ENCODE data around the gene MSI2. TPM values are rescaled to one million over a fixed set of nuclear protein-coding genes. Genes with fewer than 3 reads are reported as not detected.

Gene MSI2
- total RNA-seq, 2 experiments from 2014 or later, result 87.6 to 96.0 TPM

GRCh38 chr17:57319806-57320205 is 63.5 kb downstream of the MSI2 start:
- no peaks in the 10 kb centered on the region for H3K4me1 Mint-ChIP-seq
- no peaks in the 10 kb centered on the region for H3K9me3 Mint-ChIP-seq
- H3K36me3 Mint-ChIP-seq (ENCODE audit: low read depth), result peaks cover 4% of the 10 kb centered on the region
- CTCF ChIA-PET, result no interaction called here
- H3K4me3 Mint-ChIP-seq, result no peak overlapping the region
- H3K27me3 Mint-ChIP-seq, result no peaks in the 10 kb centered on the region
- no peak for DNase-seq
- POLR2A ChIA-PET, result no interaction called here
- H3K27ac Mint-ChIP-seq, result no peak overlapping the region

- POLR2A ChIA-PET, result no interaction called here
- H3K4me1 Mint-ChIP-seq, result peaks cover 6% of the 10 kb centered on the region
- no peak overlapping the region for H3K4me3 Mint-ChIP-seq
- no peak for DNase-seq
- CTCF ChIA-PET, result interaction anchor here (0.9 kb wide), 1 partner anchor 13 kb away, joined by 3 read pairs; no protein-coding TSS in a partner anchor
- H3K36me3 Mint-ChIP-seq (ENCODE audit: low read depth), result peaks cover 13% of the 10 kb centered on the region
- H3K9me3 Mint-ChIP-seq, result no peaks in the 10 kb centered on the region
- no peaks in the 10 kb centered on the region for H3K27me3 Mint-ChIP-seq
- H3K27ac Mint-ChIP-seq, result no peak overlapping the region
Observed at GRCh38 chr17:57323391-57323790, 67.1 kb downstream of the MSI2 start.

- ChIA-PET POLR2A (no interaction called here), CTCF (interaction anchor here (0.7 to 0.9 kb wide), 2 partner anchors 11 to 14 kb away, joined by 3 read pairs; no protein-coding TSS in a partner anchor)
- H3K27ac Mint-ChIP-seq, result no peak overlapping the region
- H3K36me3 Mint-ChIP-seq (ENCODE audit: low read depth), result peaks cover 12% of the 10 kb centered on the region
- H3K4me1 Mint-ChIP-seq, result peaks cover 11% of the 10 kb centered on the region
- no peak for DNase-seq
- H3K27me3 Mint-ChIP-seq, result no peaks in the 10 kb centered on the region
- H3K9me3 Mint-ChIP-seq, result no peaks in the 10 kb centered on the region
- no peak overlapping the region for H3K4me3 Mint-ChIP-seq
Observed at GRCh38 chr17:57324060-57324459, 67.7 kb downstream of the MSI2 start.

- CTCF ChIA-PET, result interaction anchor here (0.7 kb wide), 1 partner anchor 10 kb away, joined by 3 read pairs; no protein-coding TSS in a partner anchor
- DNase-seq, result no peak
- Mint-ChIP-seq H3K36me3 (ENCODE audit: low read depth) (peaks cover 12% of the 10 kb centered on the region), H3K27ac (no peak overlapping the region), H3K9me3 (no peaks in the 10 kb centered on the region), H3K27me3 (no peaks in the 10 kb centered on the region), H3K4me3 (no peak overlapping the region), H3K4me1 (peaks cover 11% of the 10 kb centered on the region)
- POLR2A ChIA-PET, result no interaction called here
Observed at GRCh38 chr17:57324631-57325030, 68.3 kb downstream of the MSI2 start.

GRCh38 chr17:57326336-57326735 is 70.0 kb downstream of the MSI2 start:
- H3K27me3 Mint-ChIP-seq, result no peaks in the 10 kb centered on the region
- CTCF ChIA-PET, result no interaction called here

GRCh38 chr17:57326764-57327163 is 70.4 kb downstream of the MSI2 start:
- Mint-ChIP-seq H3K27ac (no peak overlapping the region), H3K4me1 (peaks cover 11% of the 10 kb centered on the region), H3K4me3 (no peak overlapping the region), H3K27me3 (no peaks in the 10 kb centered on the region), H3K36me3 (ENCODE audit: low read depth) (peaks cover 15% of the 10 kb centered on the region), H3K9me3 (no peaks in the 10 kb centered on the region)
- POLR2A ChIA-PET, result interaction anchor here (0.8 kb wide), 1 partner anchor 144 kb away, joined by 3 read pairs; no protein-coding TSS in a partner anchor
- CTCF ChIA-PET, result no interaction called here
- DNase-seq, result no peak

More at GRCh38 chr17:57326336-57326735, 70.0 kb downstream of the MSI2 start:
- no peaks in the 10 kb centered on the region for H3K9me3 Mint-ChIP-seq
- POLR2A ChIA-PET, result interaction anchor here (0.8 kb wide), 1 partner anchor 145 kb away, joined by 3 read pairs; no protein-coding TSS in a partner anchor
- H3K27ac Mint-ChIP-seq, result no peak overlapping the region
- H3K36me3 Mint-ChIP-seq (ENCODE audit: low read depth), result peaks cover 15% of the 10 kb centered on the region
- peaks cover 11% of the 10 kb centered on the region for H3K4me1 Mint-ChIP-seq
- H3K4me3 Mint-ChIP-seq, result no peak overlapping the region
- DNase-seq, result no peak

GRCh38 chr17:57327176-57327970 is 71.0 kb downstream of the MSI2 start:
- Mint-ChIP-seq H3K4me3 (no peak overlapping the region), H3K27ac (no peak overlapping the region), H3K9me3 (no peaks in the 10 kb centered on the region), H3K36me3 (ENCODE audit: low read depth) (peaks cover 17% of the 10 kb centered on the region), H3K4me1 (peaks cover 11% of the 10 kb centered on the region), H3K27me3 (no peaks in the 10 kb centered on the region)
- ChIA-PET CTCF (no interaction called here), POLR2A (interaction anchor here (0.8 kb wide), 1 partner anchor 144 kb away, joined by 3 read pairs; no protein-coding TSS in a partner anchor)
- DNase-seq, result no peak

GRCh38 chr17:57328109-57328882 is 72.0 kb downstream of the MSI2 start:
- H3K4me1 Mint-ChIP-seq, result peaks cover 11% of the 10 kb centered on the region
- DNase-seq, result no peak
- H3K27me3 Mint-ChIP-seq, result no peaks in the 10 kb centered on the region
- POLR2A ChIA-PET, result no interaction called here
- no peaks in the 10 kb centered on the region for H3K9me3 Mint-ChIP-seq
- peaks cover 18% of the 10 kb centered on the region for H3K36me3 Mint-ChIP-seq (ENCODE audit: low read depth)
- H3K27ac Mint-ChIP-seq, result no peak overlapping the region
- H3K4me3 Mint-ChIP-seq, result no peak overlapping the region
- CTCF ChIA-PET, result no interaction called here

- Mint-ChIP-seq H3K4me3 (no peak overlapping the region), H3K9me3 (no peaks in the 10 kb centered on the region), H3K27me3 (no peaks in the 10 kb centered on the region), H3K36me3 (ENCODE audit: low read depth) (peaks cover 18% of the 10 kb centered on the region), H3K4me1 (peaks cover 11% of the 10 kb centered on the region), H3K27ac (no peak overlapping the region)
- ChIA-PET CTCF (interaction anchor here (1.3 kb wide), 1 partner anchor 9 kb away, joined by 3 read pairs; no protein-coding TSS in a partner anchor), POLR2A (no interaction called here)
- no peak for DNase-seq
Observed at GRCh38 chr17:57329380-57330214, 73.3 kb downstream of the MSI2 start.

GRCh38 chr17:57330587-57330986 is 74.3 kb downstream of the MSI2 start:
- H3K27ac Mint-ChIP-seq, result no peak overlapping the region
- H3K4me1 Mint-ChIP-seq, result peaks cover 11% of the 10 kb centered on the region
- no peak overlapping the region for H3K4me3 Mint-ChIP-seq

GRCh38 chr17:57331423-57331822 is 75.1 kb downstream of the MSI2 start:
- no peaks in the 10 kb centered on the region for H3K9me3 Mint-ChIP-seq
- peaks cover 8% of the 10 kb centered on the region for H3K4me1 Mint-ChIP-seq
- ChIA-PET POLR2A (no interaction called here), CTCF (no interaction called here)
- H3K36me3 Mint-ChIP-seq (ENCODE audit: low read depth), result peaks cover 18% of the 10 kb centered on the region
- H3K4me3 Mint-ChIP-seq, result no peak overlapping the region
- H3K27me3 Mint-ChIP-seq, result no peaks in the 10 kb centered on the region
- no peak for DNase-seq
- no peak overlapping the region for H3K27ac Mint-ChIP-seq

More at GRCh38 chr17:57330587-57330986, 74.3 kb downstream of the MSI2 start:
- no peak for DNase-seq
- Mint-ChIP-seq H3K9me3 (no peaks in the 10 kb centered on the region), H3K27me3 (no peaks in the 10 kb centered on the region), H3K36me3 (ENCODE audit: low read depth) (peaks cover 13% of the 10 kb centered on the region)
- CTCF ChIA-PET, result no interaction called here
- POLR2A ChIA-PET, result no interaction called here

GRCh38 chr17:57332501-57332900 is 76.2 kb downstream of the MSI2 start:
- Mint-ChIP-seq H3K9me3 (no peaks in the 10 kb centered on the region), H3K27me3 (no peaks in the 10 kb centered on the region), H3K4me1 (peaks cover 8% of the 10 kb centered on the region), H3K36me3 (ENCODE audit: low read depth) (peaks cover 15% of the 10 kb centered on the region), H3K4me3 (no peak overlapping the region), H3K27ac (no peak overlapping the region)
- CTCF ChIA-PET, result no interaction called here
- POLR2A ChIA-PET, result no interaction called here
- no peak for DNase-seq
